Measurements from ENCODE around the gene VAMP7. TPM values are rescaled to one million over a fixed set of nuclear protein-coding genes. Genes with fewer than 3 reads are reported as not detected.
A peak's percentile ranks its signal among the peaks of the same experiment; 100 is the strongest.

VAMP7 gene
- polyA plus RNA-seq, 1 donor from 2014 or later, result 43.4 TPM

- Histone ChIP-seq H3K36me3 (ENCODE audit: insufficient read depth, low read length) (no peaks in the 10 kb centered on the region), H3K4me2 (ENCODE audit: low read length) (no peak overlapping the region), H3K4me3 (ENCODE audit: low read length) (no peak overlapping the region), H3K27me3 (ENCODE audit: insufficient read depth, low read depth, low read length) (no peaks in the 10 kb centered on the region), H3F3A (ENCODE audit: insufficient read depth, low read length, poor library complexity, severe bottlenecking) (no peaks in the 10 kb centered on the region), H3K9ac (ENCODE audit: low read length) (no peak overlapping the region), H3K9me3 (ENCODE audit: low read length) (no peaks in the 10 kb centered on the region), H3K27ac (ENCODE audit: low read length) (no peak overlapping the region), H4K20me1 (ENCODE audit: insufficient read depth) (no peaks in the 10 kb centered on the region), H3K79me2 (replicated peaks; ENCODE audit: insufficient read depth, low read length) (no peaks in the 10 kb centered on the region), H2AFZ (ENCODE audit: low read depth, low read length) (no peak overlapping the region), H3K9me2 (ENCODE audit: insufficient read depth, low read length) (no peaks in the 10 kb centered on the region)
- TF ChIP-seq EZH2 (IDR thresholded peaks at IDR 0.05; ENCODE audit: borderline replicate concordance, insufficient read depth, low read length, poor library complexity, severe bottlenecking) (no peak), SMC3 (conservative IDR thresholded peaks at IDR 0.05; ENCODE audit: poor library complexity) (no peak), CTCF (IDR thresholded peaks at IDR 0.05; ENCODE audit: poor library complexity, severe bottlenecking) (no peak), TAF1 (IDR thresholded peaks at IDR 0.05; ENCODE audit: low read depth) (no peak), REST (IDR thresholded peaks at IDR 0.05; ENCODE audit: borderline replicate concordance) (no peak), POLR2AphosphoS5 (IDR thresholded peaks at IDR 0.05) (no peak), EP300 (conservative IDR thresholded peaks at IDR 0.05; ENCODE audit: poor library complexity, severe bottlenecking) (no peak), MXI1 (conservative IDR thresholded peaks at IDR 0.05; ENCODE audit: poor library complexity, severe bottlenecking) (no peak), RAD21 (conservative IDR thresholded peaks at IDR 0.05) (no peak)
Observed at GRCh38 chrX:155857561-155857960, 23.6 kb upstream of the VAMP7 start.

GRCh38 chrX:155864655-155865054, 16.5 kb upstream of the VAMP7 start:
- no peaks in the 10 kb centered on the region for H4K20me1 ChIP-seq (ENCODE audit: insufficient read depth)
- H3K9me2 ChIP-seq (ENCODE audit: insufficient read depth, low read length), result no peaks in the 10 kb centered on the region
- no peaks in the 10 kb centered on the region for H3K27me3 ChIP-seq (ENCODE audit: insufficient read depth, low read depth, low read length)
- H3K9ac ChIP-seq (ENCODE audit: low read length), result no peak overlapping the region
- TF ChIP-seq CTCF (IDR thresholded peaks at IDR 0.05; ENCODE audit: poor library complexity, severe bottlenecking), result no peak
- TF ChIP-seq RAD21 (conservative IDR thresholded peaks at IDR 0.05), result peak; percentile 12
- TF ChIP-seq SMC3 (conservative IDR thresholded peaks at IDR 0.05; ENCODE audit: poor library complexity), result peak; percentile 21
- no peak overlapping the region for H3K4me2 ChIP-seq (ENCODE audit: low read length)
- no peak overlapping the region for H3K4me3 ChIP-seq (ENCODE audit: low read length)
- H3K36me3 ChIP-seq (ENCODE audit: insufficient read depth, low read length), result no peaks in the 10 kb centered on the region
- H3K9me3 ChIP-seq (ENCODE audit: low read length), result no peaks in the 10 kb centered on the region
- H3K27ac ChIP-seq (ENCODE audit: low read length), result no peak overlapping the region
- no peaks in the 10 kb centered on the region for H3K79me2 ChIP-seq (replicated peaks; ENCODE audit: insufficient read depth, low read length)
- H2AFZ ChIP-seq (ENCODE audit: low read depth, low read length), result no peak overlapping the region
- H3F3A ChIP-seq (ENCODE audit: insufficient read depth, low read length, poor library complexity, severe bottlenecking), result no peaks in the 10 kb centered on the region

All from neural cell (in vitro differentiated cells).